Trophoblast cell (in vitro differentiated cells and primary cell): ENCODE data around the gene LSR.
A peak's percentile ranks its signal among the peaks of the same experiment; 100 is the strongest.

Experiments used
- DNase-seq, 2 donors: peaks; one replicate each; pipeline ENCODE4 v3.0.0-alpha.2; 2016
- H2AFZ ChIP-seq: 2 replicates; pipeline ENCODE4 v1.6.1; 2013; ENCODE audit warnings: low read length, moderate library complexity, mild to moderate bottlenecking; ENCODE audit not compliant: insufficient read depth, poor library complexity
- H2AK5ac ChIP-seq: 2 replicates; pipeline ENCODE4 v1.6.1; 2013; ENCODE audit warnings: mild to moderate bottlenecking, low read length
- H2BK120ac ChIP-seq: 2 replicates; pipeline ENCODE4 v1.6.1; 2013; ENCODE audit warnings: low read length, mild to moderate bottlenecking, moderate library complexity; ENCODE audit not compliant: insufficient read depth, poor library complexity
- H2BK12ac ChIP-seq: 2 replicates; pipeline ENCODE4 v1.6.1; 2013; ENCODE audit warnings: mild to moderate bottlenecking, low read length, moderate library complexity
- H2BK5ac ChIP-seq: 2 replicates; pipeline ENCODE4 v1.6.1; 2013; ENCODE audit warnings: low read length, low read depth, moderate library complexity, mild to moderate bottlenecking; ENCODE audit not compliant: poor library complexity
- H3K14ac ChIP-seq: 2 replicates; pipeline ENCODE4 v1.6.1; 2013; ENCODE audit warnings: mild to moderate bottlenecking, low read length
- H3K18ac ChIP-seq: 2 replicates; pipeline ENCODE4 v1.6.1; 2013; ENCODE audit warnings: mild to moderate bottlenecking, low read length
- H3K23ac ChIP-seq: 2 replicates; pipeline ENCODE4 v1.6.1; 2013; ENCODE audit warnings: low read length
- H3K27ac ChIP-seq: 2 replicates; pipeline ENCODE4 v1.5.1; 2013; ENCODE audit warnings: low read depth, mild to moderate bottlenecking, inconsistent platforms, low read length, moderate library complexity
- H3K27me3 ChIP-seq: 2 replicates; pipeline ENCODE4 v1.6.1; 2013; ENCODE audit warnings: inconsistent platforms, mild to moderate bottlenecking, low read length, moderate library complexity; ENCODE audit not compliant: insufficient read depth
- H3K36me3 ChIP-seq, 2 experiments: 1 replicate in 1 of 2; 2 replicates in 1 of 2; pipeline ENCODE4 v1.6.1; 2013; ENCODE audit warnings: low read length in 2 of 2, mild to moderate bottlenecking in 2 of 2, moderate library complexity in 1 of 2; ENCODE audit not compliant: insufficient read depth in 2 of 2, control insufficient read depth in 1 of 2
- H3K4ac ChIP-seq: 2 replicates; pipeline ENCODE4 v1.6.1; 2013; ENCODE audit warnings: low read depth, mild to moderate bottlenecking, low read length, moderate library complexity
- H3K4me1 ChIP-seq, 2 experiments: 1 replicate in 1 of 2; 2 replicates in 1 of 2; pipeline ENCODE4 v1.6.1; 2013; ENCODE audit warnings: low read length in 2 of 2, mild to moderate bottlenecking in 2 of 2, moderate library complexity in 1 of 2; ENCODE audit not compliant: insufficient read depth in 2 of 2, control insufficient read depth in 1 of 2
- H3K4me2 ChIP-seq: 2 replicates; pipeline ENCODE4 v1.6.1; 2013; ENCODE audit warnings: inconsistent platforms, mild to moderate bottlenecking, low read length, moderate library complexity
- H3K4me3 ChIP-seq: 2 replicates; pipeline ENCODE4 v1.5.1; 2013; ENCODE audit warnings: mild to moderate bottlenecking, low read depth, low read length, inconsistent platforms
- H3K79me1 ChIP-seq: one replicate; pipeline ENCODE4 v1.6.1; 2013; ENCODE audit warnings: low read length
- H3K79me2 ChIP-seq: 2 replicates; pipeline ENCODE4 v1.6.1; 2013; ENCODE audit warnings: low read length, mild to moderate bottlenecking; ENCODE audit not compliant: control insufficient read depth, insufficient read depth, poor library complexity
- H3K9ac ChIP-seq: 2 replicates; pipeline ENCODE4 v1.6.1; 2013; ENCODE audit warnings: mild to moderate bottlenecking, low read length
- H3K9me3 ChIP-seq: 2 replicates; pipeline ENCODE4 v1.6.1; 2013; ENCODE audit warnings: low read depth, mild to moderate bottlenecking, control low read depth, inconsistent platforms, low read length; ENCODE audit not compliant: insufficient read depth
- H4K12ac ChIP-seq: 2 replicates; pipeline ENCODE4 v1.6.1; 2013; ENCODE audit warnings: low read depth, mild to moderate bottlenecking, low read length, moderate library complexity
- H4K8ac ChIP-seq: 2 replicates; pipeline ENCODE4 v1.6.1; 2013; ENCODE audit warnings: low read depth, mild to moderate bottlenecking, low read length, moderate library complexity
- H4K91ac ChIP-seq: one replicate; pipeline ENCODE4 v1.6.1; 2013; ENCODE audit warnings: low read depth, mild to moderate bottlenecking, low read length, moderate library complexity
- WGBS: extraction: QIAGEN DNeasy Blood & Tissue Kit; methylation state at CpG from one replicate; pipeline ENCODE4 v1.1.7; 2013; ENCODE audit warnings: missing lambda C conversion rate; ENCODE audit not compliant: insufficient read length, insufficient coverage; ENCODE audit errors: extremely low coverage; 5-methylcytosine and 5-hydroxymethylcytosine counted together

Gene LSR

GRCh38 chr19:35267818-35268535 is 19.2 kb downstream of the LSR start:
- H3K4me2 ChIP-seq, result peak overlapping the region; percentile 69
- H4K91ac ChIP-seq, result peak overlapping the region; percentile 90
- H3K23ac ChIP-seq, result no peak overlapping the region
- peaks cover 12 to 15% of the 10 kb centered on the region in 2 experiments for H3K4me1 ChIP-seq
- H3K4ac ChIP-seq, result peak overlapping the region; percentile 95
- peaks cover 11% of the 10 kb centered on the region for H3K79me2 ChIP-seq
- H2AFZ ChIP-seq, result peak overlapping the region; percentile 45
- peaks cover 53% of the 10 kb centered on the region in 2 experiments for H3K36me3 ChIP-seq
- WGBS, result no CpG with 5 or more reads among the region's 100 CpGs
- H2BK120ac ChIP-seq, result peak overlapping the region; percentile 56
- peak overlapping the region; percentile 71 for H3K9ac ChIP-seq
- peak overlapping the region; percentile 67 for H2AK5ac ChIP-seq
- no peaks in the 10 kb centered on the region for H3K9me3 ChIP-seq
- DNase-seq, result peak; percentile 34 to 82
- peak overlapping the region; percentile 73 for H3K18ac ChIP-seq
- no peaks in the 10 kb centered on the region for H3K27me3 ChIP-seq
- H3K4me3 ChIP-seq, result peak overlapping the region; percentile 73
- H3K27ac ChIP-seq, result peak overlapping the region; percentile 96
- peak overlapping the region; percentile 69 for H2BK5ac ChIP-seq
- H4K8ac ChIP-seq, result peak overlapping the region; percentile 89
- H2BK12ac ChIP-seq, result peak overlapping the region; percentile 2
- peak overlapping the region; percentile 94 for H4K12ac ChIP-seq
- peaks cover 11% of the 10 kb centered on the region for H3K79me1 ChIP-seq
- H3K14ac ChIP-seq, result peak overlapping the region; percentile 83

- peak within 1 kb of the TSS; percentile 57 for H2AK5ac ChIP-seq
- H3K79me2 ChIP-seq, result peaks cover 11% of the 10 kb centered on the region
- H4K12ac ChIP-seq, result peak within 1 kb of the TSS; percentile 94
- peak within 1 kb of the TSS; percentile 92 for H2AFZ ChIP-seq
- peak within 1 kb of the TSS; percentile 95 for H3K4ac ChIP-seq
- H3K79me1 ChIP-seq, result peaks cover 11% of the 10 kb centered on the region
- H3K4me2 ChIP-seq, result peak within 1 kb of the TSS; percentile 87
- no peaks in the 10 kb centered on the region for H3K9me3 ChIP-seq
- H3K14ac ChIP-seq, result peak within 1 kb of the TSS; percentile 83
- H3K4me1 ChIP-seq, result peaks cover 12 to 15% of the 10 kb centered on the region in 2 experiments
- H3K4me3 ChIP-seq, result peak within 1 kb of the TSS; percentile 90
- no CpG with 5 or more reads among the region's 126 CpGs for WGBS
- peak within 1 kb of the TSS; percentile 93 for H4K8ac ChIP-seq
- no peaks in the 10 kb centered on the region for H3K27me3 ChIP-seq
- peak within 1 kb of the TSS; percentile 90 for H2BK120ac ChIP-seq
- H2BK12ac ChIP-seq, result no peak within 1 kb of the TSS
- peak within 1 kb of the TSS; percentile 97 for H3K27ac ChIP-seq
- peak within 1 kb of the TSS; percentile 90 for H3K18ac ChIP-seq
- peak within 1 kb of the TSS; percentile 90 for H4K91ac ChIP-seq
- peaks cover 58 to 60% of the 10 kb centered on the region in 2 experiments for H3K36me3 ChIP-seq
- peak; percentile 62 to 73 for DNase-seq
- H3K23ac ChIP-seq, result no peak within 1 kb of the TSS
- peak within 1 kb of the TSS; percentile 92 for H3K9ac ChIP-seq
- peak within 1 kb of the TSS; percentile 77 for H2BK5ac ChIP-seq
These were observed 20.0 kb downstream of the LSR start, which contains the start of gene USF2 for GRCh38 chr19:35268536-35269437. Gene USF2 (plus strand): TSS chr19:35268962. CDS start chr19:35269102, 140 bp downstream.

GRCh38 chr19:35269438-35270117 is 20.8 kb downstream of the LSR start:
- Histone ChIP-seq H3K14ac (peak overlapping the region; percentile 66), H3K4ac (peak overlapping the region; percentile 34), H3K27ac (peak overlapping the region; percentile 97), H3K9ac (peak overlapping the region; percentile 92), H3K27me3 (no peaks in the 10 kb centered on the region), H2BK5ac (peak overlapping the region; percentile 42), H4K91ac (peak overlapping the region; percentile 67), H3K23ac (no peak overlapping the region), H2AFZ (peak overlapping the region; percentile 92), H3K9me3 (no peaks in the 10 kb centered on the region), H2BK120ac (peak overlapping the region; percentile 90), H3K4me1 (peaks cover 12 to 15% of the 10 kb centered on the region in 2 experiments), H4K12ac (peak overlapping the region; percentile 79), H2AK5ac (peak overlapping the region; percentile 57), H4K8ac (peak overlapping the region; percentile 93), H3K79me2 (peaks cover 11% of the 10 kb centered on the region), H3K4me2 (peak overlapping the region; percentile 87), H2BK12ac (no peak overlapping the region), H3K18ac (peak overlapping the region; percentile 90), H3K4me3 (peak overlapping the region; percentile 90), H3K36me3 (peaks cover 59 to 64% of the 10 kb centered on the region in 2 experiments), H3K79me1 (peaks cover 11% of the 10 kb centered on the region)
- WGBS, result no CpG with 5 or more reads among the region's 66 CpGs
- DNase-seq, result peak; percentile 86 to 94

- Histone ChIP-seq H3K79me1 (peaks cover 11% of the 10 kb centered on the region), H2BK12ac (no peak overlapping the region), H3K36me3 (peaks cover 54 to 65% of the 10 kb centered on the region in 2 experiments), H4K91ac (no peak overlapping the region), H3K27ac (no peak overlapping the region), H3K27me3 (no peaks in the 10 kb centered on the region), H3K9ac (peak overlapping the region; percentile 54), H3K9me3 (no peaks in the 10 kb centered on the region), H3K4me2 (peak overlapping the region; percentile 87), H3K18ac (no peak overlapping the region), H3K4me3 (no peak overlapping the region), H3K4ac (no peak overlapping the region), H2AFZ (no peak overlapping the region), H4K12ac (no peak overlapping the region), H4K8ac (no peak overlapping the region), H3K14ac (no peak overlapping the region), H2BK120ac (no peak overlapping the region), H2BK5ac (no peak overlapping the region), H2AK5ac (no peak overlapping the region), H3K4me1 (peaks cover 12 to 15% of the 10 kb centered on the region in 2 experiments), H3K79me2 (peaks cover 11% of the 10 kb centered on the region), H3K23ac (no peak overlapping the region)
- no peak for DNase-seq
- WGBS, result no CpG with 5 or more reads among the region's 16 CpGs
These were observed 21.6 kb downstream of the LSR start for GRCh38 chr19:35270381-35270811.
